Type B pancreatic cell (in vitro differentiated cells): ENCODE results near the gene MEF2C. TPM values are rescaled to one million over a fixed set of nuclear protein-coding genes. Genes with fewer than 3 reads are reported as not detected.

Experiments used
- DNase-seq: peaks from one replicate; pipeline ENCODE4 v3.0.0; 2021; ENCODE audit warnings: mixed read lengths; ENCODE audit not compliant: unreplicated experiment; ENCODE audit errors: extremely low spot score
- H3K27ac Mint-ChIP-seq: 2 replicates; pipeline ENCODE4 v1.8.0; 2021; ENCODE audit warnings: mild to moderate bottlenecking, mixed read lengths
- H3K27me3 Mint-ChIP-seq: 2 replicates; pipeline ENCODE4 v1.8.0; 2021; ENCODE audit warnings: mixed read lengths
- H3K36me3 Mint-ChIP-seq: 2 replicates; pipeline ENCODE4 v1.8.0; 2021; ENCODE audit warnings: mixed read lengths
- H3K4me1 Mint-ChIP-seq: one replicate; pipeline ENCODE4 v1.8.0; 2021; ENCODE audit warnings: mixed read lengths; ENCODE audit not compliant: unreplicated experiment
- H3K4me3 Mint-ChIP-seq: 2 replicates; pipeline ENCODE4 v1.8.0; 2021; ENCODE audit warnings: mild to moderate bottlenecking, mixed read lengths
- H3K9me3 Mint-ChIP-seq: 2 replicates; pipeline ENCODE4 v1.8.0; 2021; ENCODE audit warnings: mixed read lengths
- total RNA-seq: library from RNA; stranded (reverse); gene quantifications from 2 replicates; pipeline ENCODE4 v1.2.1, GENCODE V29; 2021; ENCODE audit warnings: low replicate concordance
- TF ChIP-seq, protein P1 (sequence below): fragments of 200-600 bp; sonication (generic); conservative IDR thresholded peaks from 2 replicates; pipeline ENCODE4 v1.5.0; 2021; ENCODE audit warnings: antibody characterized with exemption, mild to moderate bottlenecking

MEF2C gene
- total RNA-seq, 1 donor from 2014 or later = 12.0 TPM

DNA sequence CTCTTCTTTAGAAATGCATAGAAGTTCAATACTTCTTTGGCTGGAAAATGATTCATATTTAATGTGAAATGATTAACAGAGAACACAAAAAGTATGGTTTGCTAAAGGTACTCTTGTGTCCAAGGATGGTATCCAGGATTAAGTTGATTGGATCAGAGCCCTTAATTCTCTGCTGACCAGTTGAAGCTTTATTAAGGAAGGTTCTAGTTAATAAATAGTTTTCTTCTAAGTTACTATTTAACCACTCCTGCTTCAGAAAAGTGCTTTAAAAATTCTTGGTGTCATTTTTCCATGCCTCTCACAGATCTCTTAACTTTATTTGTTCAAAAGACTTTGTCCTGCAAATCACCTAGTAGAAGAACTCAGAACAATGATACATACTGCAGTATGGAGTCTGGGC, 134.3 kb downstream of the MEF2C start:
- TF ChIP-seq, protein P1, sequence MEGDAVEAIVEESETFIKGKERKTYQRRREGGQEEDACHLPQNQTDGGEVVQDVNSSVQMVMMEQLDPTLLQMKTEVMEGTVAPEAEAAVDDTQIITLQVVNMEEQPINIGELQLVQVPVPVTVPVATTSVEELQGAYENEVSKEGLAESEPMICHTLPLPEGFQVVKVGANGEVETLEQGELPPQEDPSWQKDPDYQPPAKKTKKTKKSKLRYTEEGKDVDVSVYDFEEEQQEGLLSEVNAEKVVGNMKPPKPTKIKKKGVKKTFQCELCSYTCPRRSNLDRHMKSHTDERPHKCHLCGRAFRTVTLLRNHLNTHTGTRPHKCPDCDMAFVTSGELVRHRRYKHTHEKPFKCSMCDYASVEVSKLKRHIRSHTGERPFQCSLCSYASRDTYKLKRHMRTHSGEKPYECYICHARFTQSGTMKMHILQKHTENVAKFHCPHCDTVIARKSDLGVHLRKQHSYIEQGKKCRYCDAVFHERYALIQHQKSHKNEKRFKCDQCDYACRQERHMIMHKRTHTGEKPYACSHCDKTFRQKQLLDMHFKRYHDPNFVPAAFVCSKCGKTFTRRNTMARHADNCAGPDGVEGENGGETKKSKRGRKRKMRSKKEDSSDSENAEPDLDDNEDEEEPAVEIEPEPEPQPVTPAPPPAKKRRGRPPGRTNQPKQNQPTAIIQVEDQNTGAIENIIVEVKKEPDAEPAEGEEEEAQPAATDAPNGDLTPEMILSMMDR = no peak
- Mint-ChIP-seq H3K27ac (no peak overlapping the region), H3K4me1 (no peaks in the 10 kb centered on the region), H3K9me3 (no peaks in the 10 kb centered on the region), H3K36me3 (no peaks in the 10 kb centered on the region), H3K27me3 (no peaks in the 10 kb centered on the region), H3K4me3 (no peak overlapping the region)
- no peak for DNase-seq

DNA sequence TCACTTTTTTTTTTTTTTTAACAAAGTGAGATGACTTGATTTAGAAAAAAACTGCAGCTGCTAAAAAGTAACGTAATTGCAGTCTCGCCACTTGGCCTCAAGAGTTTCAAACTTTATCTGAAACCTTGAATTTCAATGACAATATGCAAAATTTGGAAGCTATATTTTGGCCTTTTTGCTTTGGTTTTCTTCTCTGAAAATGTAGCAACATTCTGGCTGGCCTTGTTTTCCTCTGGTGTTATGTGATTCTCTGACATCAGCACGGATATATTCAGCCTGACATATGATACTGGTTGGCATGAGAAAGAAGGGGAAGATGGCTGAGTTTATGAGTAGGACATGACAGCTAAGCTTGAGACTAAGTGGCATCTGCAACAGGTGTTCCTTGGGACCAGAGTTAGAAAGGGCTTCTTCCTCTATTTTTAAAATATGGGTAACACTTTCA, 136.5 kb downstream of the MEF2C start:
- H3K27ac Mint-ChIP-seq = no peak overlapping the region
- no peak overlapping the region for H3K4me3 Mint-ChIP-seq
- no peaks in the 10 kb centered on the region for H3K27me3 Mint-ChIP-seq
- no peaks in the 10 kb centered on the region for H3K9me3 Mint-ChIP-seq
- TF ChIP-seq, protein P1 = no peak
- no peak for DNase-seq
- H3K4me1 Mint-ChIP-seq = no peaks in the 10 kb centered on the region
- H3K36me3 Mint-ChIP-seq = no peaks in the 10 kb centered on the region

DNA sequence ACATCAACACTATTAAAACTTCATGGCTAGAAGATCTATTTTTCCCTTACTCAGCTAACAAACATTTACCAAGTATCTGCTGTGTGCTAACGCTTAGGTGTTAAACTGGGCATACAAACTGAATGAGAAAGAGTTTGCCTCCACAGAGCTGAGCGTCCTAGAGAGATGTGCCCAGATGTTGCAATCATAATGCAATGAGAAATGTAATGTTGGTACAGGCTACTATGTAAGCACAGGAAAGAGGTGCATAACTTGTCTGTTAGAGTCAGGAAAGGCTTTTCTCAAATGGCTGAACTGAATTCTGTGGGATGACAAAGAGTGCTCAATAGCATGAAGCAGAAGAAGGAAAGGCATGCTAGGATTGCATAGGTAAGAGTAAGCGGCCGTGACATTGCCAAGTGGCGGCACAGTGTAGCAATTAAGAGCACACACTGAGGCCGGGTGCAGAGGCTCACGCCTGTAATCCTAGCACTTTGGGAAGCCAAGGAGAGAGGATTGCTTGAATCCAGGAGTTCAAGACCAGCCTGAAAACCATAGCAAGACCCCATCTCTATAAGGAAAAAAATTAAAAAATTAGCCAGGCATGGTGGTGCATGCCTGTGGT, 137.8 kb downstream of the MEF2C start:
- no peak overlapping the region for H3K4me3 Mint-ChIP-seq

DNA sequence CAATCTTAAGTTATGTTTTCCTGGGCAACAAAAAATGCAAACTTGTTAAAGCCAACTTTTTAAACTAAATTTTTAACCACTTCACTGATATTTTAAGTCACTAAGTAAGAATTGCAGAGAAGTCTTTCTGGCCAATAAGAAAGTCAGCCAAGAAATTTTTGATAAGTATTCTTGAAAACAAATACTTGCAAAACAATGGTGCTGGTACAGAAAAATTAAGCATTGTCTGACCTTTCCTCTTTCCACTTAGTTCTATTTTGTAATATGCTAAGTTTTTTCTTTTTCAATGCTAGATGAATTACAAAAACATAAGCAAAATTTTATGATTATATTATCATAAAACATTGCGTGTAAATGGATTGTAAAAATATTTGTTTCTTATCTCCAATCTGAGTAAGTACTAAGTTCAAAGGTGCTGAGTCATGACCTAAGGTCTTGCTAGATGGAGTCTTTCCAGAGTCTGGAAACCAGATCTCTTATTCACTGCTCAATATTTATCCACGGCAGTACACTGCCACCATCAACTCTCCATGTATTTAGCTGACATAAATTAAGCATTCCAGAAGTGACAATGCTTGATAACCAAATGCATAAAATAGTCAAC, 139.7 kb downstream of the MEF2C start:
- no peak overlapping the region for H3K27ac Mint-ChIP-seq
- DNase-seq = no peak
- TF ChIP-seq, protein P1 = no peak
- no peaks in the 10 kb centered on the region for H3K9me3 Mint-ChIP-seq
- H3K4me3 Mint-ChIP-seq = no peak overlapping the region
- no peaks in the 10 kb centered on the region for H3K36me3 Mint-ChIP-seq
- H3K27me3 Mint-ChIP-seq = no peaks in the 10 kb centered on the region
- no peaks in the 10 kb centered on the region for H3K4me1 Mint-ChIP-seq

More for the DNA sequence above, 137.8 kb downstream of the MEF2C start:
- no peak for DNase-seq
- Mint-ChIP-seq H3K36me3 (no peaks in the 10 kb centered on the region), H3K27ac (no peak overlapping the region), H3K9me3 (no peaks in the 10 kb centered on the region), H3K4me1 (no peaks in the 10 kb centered on the region), H3K27me3 (no peaks in the 10 kb centered on the region)
- TF ChIP-seq, protein P1 = no peak

DNA sequence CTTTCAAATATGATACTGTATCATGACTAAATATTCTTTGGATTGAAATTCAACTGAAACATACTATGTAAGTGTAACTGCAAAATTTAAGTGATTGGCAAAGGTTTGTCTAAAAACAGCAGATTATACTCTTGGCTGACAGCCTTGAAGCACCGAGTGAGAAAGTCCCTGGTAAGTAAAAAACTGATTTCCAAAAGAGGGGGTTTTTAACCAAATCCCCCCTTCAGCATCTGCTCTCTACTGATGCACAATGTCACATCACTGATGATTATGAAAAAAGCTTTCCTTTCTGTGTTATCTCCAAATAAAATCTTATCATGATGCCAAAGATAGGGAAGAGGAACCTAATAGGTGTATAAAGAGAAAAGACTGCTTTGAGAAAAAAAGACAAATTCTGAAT, 141.0 kb downstream of the MEF2C start:
- Mint-ChIP-seq H3K36me3 (no peaks in the 10 kb centered on the region), H3K4me3 (no peak overlapping the region), H3K9me3 (no peaks in the 10 kb centered on the region), H3K27ac (no peak overlapping the region), H3K27me3 (peaks cover 11% of the 10 kb centered on the region), H3K4me1 (no peaks in the 10 kb centered on the region)
- TF ChIP-seq, protein P1 = no peak
- no peak for DNase-seq
